ENCODE results near the gene CELF5.
A peak's percentile ranks its signal among the peaks of the same experiment; 100 is the strongest.

Gene CELF5

GRCh38 chr19:3245050-3245449 is 20.6 kb downstream of the CELF5 start:
- TF ChIP-seq CTCF (IDR thresholded peaks at IDR 0.05): no peak
- Histone ChIP-seq H3K9me3 (no peaks in the 10 kb centered on the region), H3K27me3 (no peaks in the 10 kb centered on the region), H3K4me1 (ENCODE audit: control insufficient read depth in 1 of 2, insufficient read depth in 1 of 2, low read depth in 1 of 2, low read length in 1 of 2) (no peaks in the 10 kb centered on the region), H3K36me3 (no peaks in the 10 kb centered on the region), H3K4me3 (ENCODE audit: low read depth in 1 of 2, low read length in 1 of 2) (no peak overlapping the region), H3K27ac (no peak overlapping the region)

GRCh38 chr19:3248728-3249326 is 24.4 kb downstream of the CELF5 start:
- H3K27ac ChIP-seq: no peak overlapping the region
- no peaks in the 10 kb centered on the region for H3K4me1 ChIP-seq (ENCODE audit: control insufficient read depth in 1 of 2, insufficient read depth in 1 of 2, low read depth in 1 of 2, low read length in 1 of 2)
- no peaks in the 10 kb centered on the region for H3K27me3 ChIP-seq
- no peak overlapping the region for H3K4me3 ChIP-seq (ENCODE audit: low read depth in 1 of 2, low read length in 1 of 2)
- no peak for TF ChIP-seq CTCF (IDR thresholded peaks at IDR 0.05)
- no peaks in the 10 kb centered on the region for H3K36me3 ChIP-seq
- H3K9me3 ChIP-seq: no peaks in the 10 kb centered on the region

GRCh38 chr19:3249408-3249807 is 24.9 kb downstream of the CELF5 start:
- Histone ChIP-seq H3K27me3 (no peaks in the 10 kb centered on the region), H3K4me3 (ENCODE audit: low read depth in 1 of 2, low read length in 1 of 2) (no peak overlapping the region), H3K4me1 (ENCODE audit: control insufficient read depth in 1 of 2, insufficient read depth in 1 of 2, low read depth in 1 of 2, low read length in 1 of 2) (no peaks in the 10 kb centered on the region), H3K36me3 (no peaks in the 10 kb centered on the region), H3K27ac (no peak overlapping the region), H3K9me3 (no peaks in the 10 kb centered on the region)
- no peak for TF ChIP-seq CTCF (IDR thresholded peaks at IDR 0.05)

- Histone ChIP-seq H3K4me3 (ENCODE audit: low read depth in 1 of 2, low read length in 1 of 2) (no peak overlapping the region), H3K4me1 (ENCODE audit: control insufficient read depth in 1 of 2, insufficient read depth in 1 of 2, low read depth in 1 of 2, low read length in 1 of 2) (no peaks in the 10 kb centered on the region), H3K9me3 (no peaks in the 10 kb centered on the region), H3K27ac (no peak overlapping the region), H3K27me3 (no peaks in the 10 kb centered on the region), H3K36me3 (no peaks in the 10 kb centered on the region)
- TF ChIP-seq CTCF (IDR thresholded peaks at IDR 0.05): peak; percentile 24
These were observed 26.2 kb downstream of the CELF5 start for GRCh38 chr19:3250675-3251074.

- no peaks in the 10 kb centered on the region for H3K36me3 ChIP-seq
- H3K4me3 ChIP-seq (ENCODE audit: low read depth in 1 of 2, low read length in 1 of 2): no peak overlapping the region
- no peak for TF ChIP-seq CTCF (IDR thresholded peaks at IDR 0.05)
- H3K4me1 ChIP-seq (ENCODE audit: control insufficient read depth in 1 of 2, insufficient read depth in 1 of 2, low read depth in 1 of 2, low read length in 1 of 2): no peaks in the 10 kb centered on the region
- no peaks in the 10 kb centered on the region for H3K9me3 ChIP-seq
- no peak overlapping the region for H3K27ac ChIP-seq
- no peaks in the 10 kb centered on the region for H3K27me3 ChIP-seq
These were observed 26.8 kb downstream of the CELF5 start for GRCh38 chr19:3251229-3251628.

GRCh38 chr19:3252650-3253049 is 28.2 kb downstream of the CELF5 start:
- H3K4me3 ChIP-seq (ENCODE audit: low read depth in 1 of 2, low read length in 1 of 2): no peak overlapping the region
- H3K36me3 ChIP-seq: no peaks in the 10 kb centered on the region
- H3K27ac ChIP-seq: no peak overlapping the region
- H3K4me1 ChIP-seq (ENCODE audit: control insufficient read depth in 1 of 2, insufficient read depth in 1 of 2, low read depth in 1 of 2, low read length in 1 of 2): no peaks in the 10 kb centered on the region
- no peak for TF ChIP-seq CTCF (IDR thresholded peaks at IDR 0.05)
- no peaks in the 10 kb centered on the region for H3K9me3 ChIP-seq
- H3K27me3 ChIP-seq: no peaks in the 10 kb centered on the region
